WI38 (cell line): Measurements from ENCODE around the gene ATP11A.

Experiments
- H3K4me3 ChIP-seq: 2 replicates; pipeline ENCODE4 v1.5.1; 2011; ENCODE audit warnings: low read depth, mild to moderate bottlenecking, control low read depth, low read length
- TF ChIP-seq, protein P1 (sequence below): IDR thresholded peaks from 2 replicates; pipeline ENCODE4 v1.5.1; 2012; ENCODE audit warnings: low read depth, mild to moderate bottlenecking, control low read depth, low read length

Gene ATP11A

GRCh38 chr13:112648101-112648500, 41.7 kb upstream of the ATP11A start:
- TF ChIP-seq, protein P1, sequence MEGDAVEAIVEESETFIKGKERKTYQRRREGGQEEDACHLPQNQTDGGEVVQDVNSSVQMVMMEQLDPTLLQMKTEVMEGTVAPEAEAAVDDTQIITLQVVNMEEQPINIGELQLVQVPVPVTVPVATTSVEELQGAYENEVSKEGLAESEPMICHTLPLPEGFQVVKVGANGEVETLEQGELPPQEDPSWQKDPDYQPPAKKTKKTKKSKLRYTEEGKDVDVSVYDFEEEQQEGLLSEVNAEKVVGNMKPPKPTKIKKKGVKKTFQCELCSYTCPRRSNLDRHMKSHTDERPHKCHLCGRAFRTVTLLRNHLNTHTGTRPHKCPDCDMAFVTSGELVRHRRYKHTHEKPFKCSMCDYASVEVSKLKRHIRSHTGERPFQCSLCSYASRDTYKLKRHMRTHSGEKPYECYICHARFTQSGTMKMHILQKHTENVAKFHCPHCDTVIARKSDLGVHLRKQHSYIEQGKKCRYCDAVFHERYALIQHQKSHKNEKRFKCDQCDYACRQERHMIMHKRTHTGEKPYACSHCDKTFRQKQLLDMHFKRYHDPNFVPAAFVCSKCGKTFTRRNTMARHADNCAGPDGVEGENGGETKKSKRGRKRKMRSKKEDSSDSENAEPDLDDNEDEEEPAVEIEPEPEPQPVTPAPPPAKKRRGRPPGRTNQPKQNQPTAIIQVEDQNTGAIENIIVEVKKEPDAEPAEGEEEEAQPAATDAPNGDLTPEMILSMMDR: no peak
- H3K4me3 ChIP-seq: no peak overlapping the region

DNA sequence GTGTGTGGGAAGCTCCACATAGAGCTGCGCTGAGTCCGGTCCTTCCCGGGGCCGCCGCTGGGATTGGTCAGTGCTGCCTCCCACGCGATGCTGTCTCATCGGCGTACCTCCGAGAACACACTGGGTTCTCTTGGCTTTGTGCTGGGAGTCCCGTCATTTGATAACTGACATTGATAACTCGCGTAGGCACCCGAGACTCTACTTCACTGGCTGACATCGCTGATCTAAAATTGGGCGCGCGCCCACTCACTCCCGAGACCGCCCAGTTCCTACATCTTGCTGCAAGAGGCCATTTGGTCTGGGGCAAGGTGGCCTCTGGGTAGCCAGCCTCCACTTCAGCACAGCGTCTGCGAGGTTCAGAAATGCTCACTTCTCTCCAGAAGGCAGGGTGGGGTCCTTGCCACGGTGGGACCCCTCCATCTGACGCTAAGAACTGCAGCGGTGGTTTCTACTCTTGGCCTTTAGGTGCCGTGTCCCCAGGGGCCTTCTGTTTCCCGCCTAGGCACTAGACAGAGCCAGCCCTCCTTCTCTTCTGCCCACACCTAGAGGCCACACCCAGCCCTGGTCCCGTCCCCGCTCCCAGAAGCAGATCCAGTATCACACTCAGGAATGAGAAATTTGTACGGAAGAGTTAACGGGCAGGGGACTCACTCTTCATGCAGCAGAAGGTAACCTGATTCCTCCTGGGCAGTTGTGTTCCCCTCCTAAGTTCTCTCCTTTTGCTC, 40.7 kb upstream of the ATP11A start:
- H3K4me3 ChIP-seq: no peak overlapping the region
- TF ChIP-seq, protein P1: no peak

DNA sequence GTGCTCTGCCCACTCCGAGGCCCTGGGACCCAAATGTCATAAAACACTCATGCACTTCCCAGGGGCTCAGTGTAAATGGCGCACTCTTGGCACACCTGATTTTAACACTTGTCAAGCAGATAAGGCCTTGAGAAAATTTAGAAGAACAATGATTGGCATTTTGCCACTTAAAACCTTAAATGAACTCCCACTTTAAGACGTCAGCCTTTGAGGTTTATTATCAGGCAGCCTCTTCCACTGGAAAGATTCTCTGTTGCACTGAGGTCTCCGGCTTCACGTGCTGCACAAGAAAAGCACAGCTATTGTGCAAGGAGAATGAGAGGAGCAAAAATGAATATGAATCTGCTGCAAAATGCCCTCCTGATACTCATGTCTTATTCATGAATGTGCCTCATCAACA, 38.5 kb upstream of the ATP11A start:
- no peak overlapping the region for H3K4me3 ChIP-seq
- TF ChIP-seq, protein P1: no peak

- TF ChIP-seq, protein P1: no peak
Observed at GRCh38 chr13:112651750-112652511, 37.9 kb upstream of the ATP11A start.

GRCh38 chr13:112652512-112653070, 37.2 kb upstream of the ATP11A start:
- TF ChIP-seq, protein P1: no peak

More at GRCh38 chr13:112651750-112652511, 37.9 kb upstream of the ATP11A start:
- no peak overlapping the region for H3K4me3 ChIP-seq

DNA sequence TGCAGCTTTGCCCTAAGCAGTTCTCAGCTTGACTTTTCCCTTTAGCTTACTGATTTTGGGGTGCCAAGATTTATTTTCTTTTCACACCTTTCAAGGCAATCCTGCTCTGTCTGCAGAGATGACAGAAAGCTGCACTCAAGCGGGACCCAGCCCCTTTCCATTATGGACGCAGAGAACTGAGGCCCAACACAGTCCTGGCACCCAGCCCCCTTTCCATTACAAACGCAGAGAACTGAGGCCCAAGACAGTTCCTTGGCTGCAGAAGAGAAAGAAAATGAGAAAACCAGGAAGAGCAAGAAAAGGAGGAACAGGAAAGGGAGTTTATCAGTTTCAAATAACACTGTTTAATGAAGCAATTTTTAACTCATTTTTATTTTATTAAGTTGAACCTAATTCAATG, 36.8 kb upstream of the ATP11A start:
- TF ChIP-seq, protein P1: no peak
- no peak overlapping the region for H3K4me3 ChIP-seq

More at GRCh38 chr13:112652512-112653070, 37.2 kb upstream of the ATP11A start:
- no peak overlapping the region for H3K4me3 ChIP-seq

DNA sequence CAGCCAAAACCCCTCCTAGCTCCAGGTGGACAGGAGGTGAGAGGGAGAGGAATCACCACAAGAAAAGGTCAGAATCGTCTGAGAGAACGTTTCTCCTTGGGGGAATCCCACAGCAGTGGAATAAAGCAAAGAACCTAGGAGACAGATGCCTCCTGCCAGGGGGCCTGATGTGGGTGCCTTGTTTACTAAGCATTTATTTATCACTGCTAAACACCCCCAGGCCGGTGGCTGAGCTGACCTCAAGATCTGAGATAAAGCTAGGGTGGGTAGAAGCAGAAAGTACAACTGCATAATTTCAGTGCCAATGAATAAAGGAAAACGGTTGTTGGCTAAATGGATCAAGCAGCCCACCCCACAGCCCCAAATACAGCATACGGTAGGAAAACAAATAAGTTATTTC, 33.9 kb upstream of the ATP11A start:
- TF ChIP-seq, protein P1: no peak
- H3K4me3 ChIP-seq: no peak overlapping the region
